Stimulated activated CD8-positive, alpha-beta memory T cell treated with anti-CD3 and anti-CD28 coated beads, Interleukin-4, amount 100 ng/mL, for 48 hours (primary cell): ENCODE results near the gene PHOSPHO1.
"Not testable (repeated sequence)": the region's sequence is repeated elsewhere in the genome, so short reads cannot be mapped to it uniquely, and the experiment has no call there.

Source experiments
- DNase-seq: peaks from one replicate; pipeline ENCODE4 v3.0.0-alpha.2; 2020

The PHOSPHO1 gene, protein sequence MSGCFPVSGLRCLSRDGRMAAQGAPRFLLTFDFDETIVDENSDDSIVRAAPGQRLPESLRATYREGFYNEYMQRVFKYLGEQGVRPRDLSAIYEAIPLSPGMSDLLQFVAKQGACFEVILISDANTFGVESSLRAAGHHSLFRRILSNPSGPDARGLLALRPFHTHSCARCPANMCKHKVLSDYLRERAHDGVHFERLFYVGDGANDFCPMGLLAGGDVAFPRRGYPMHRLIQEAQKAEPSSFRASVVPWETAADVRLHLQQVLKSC

DNA sequence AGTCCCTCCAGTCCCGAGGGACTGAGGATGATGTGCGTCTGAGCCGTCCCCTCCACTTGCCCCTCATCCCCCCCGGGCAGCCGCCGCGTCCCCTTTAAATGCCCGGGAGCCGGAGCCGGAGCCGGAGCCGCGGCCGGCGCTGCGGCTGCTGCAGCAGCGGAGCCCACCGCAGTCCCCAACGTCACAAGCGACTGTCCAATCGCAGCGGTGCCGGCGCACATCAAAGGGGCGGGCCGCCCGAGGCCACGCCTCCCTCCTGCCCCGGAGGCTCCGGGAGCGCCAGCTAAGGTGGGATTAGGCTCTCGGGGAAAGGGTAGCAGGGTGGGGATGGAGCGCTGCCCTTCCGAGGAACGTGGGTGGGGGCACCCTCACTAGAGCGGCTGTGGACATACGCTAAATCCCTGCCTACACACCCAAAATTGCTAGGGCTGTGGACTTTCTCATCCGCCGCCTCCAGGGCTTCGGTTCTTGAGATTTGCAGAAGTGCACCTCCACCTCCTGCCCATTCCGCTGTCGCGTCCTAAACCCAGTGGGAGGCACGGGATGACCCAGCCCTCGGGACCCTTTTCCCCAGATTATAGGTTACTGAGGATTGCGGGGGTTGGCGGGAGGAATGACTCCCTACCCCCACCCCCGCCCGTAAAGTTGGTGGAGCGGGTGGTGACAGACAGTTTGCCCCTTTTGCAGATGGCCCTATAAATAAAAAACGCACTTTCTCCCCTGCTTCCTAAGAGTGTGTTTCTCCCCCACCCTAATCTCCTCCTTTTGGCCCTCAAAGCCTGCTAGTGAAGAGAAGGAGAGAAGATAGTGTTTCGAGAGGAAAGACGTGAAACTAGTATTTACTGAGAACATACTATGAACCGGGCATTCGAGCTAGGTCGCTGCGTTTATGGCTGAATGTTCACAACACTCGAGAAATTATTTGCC, at the start of gene PHOSPHO1:
TSS of gene PHOSPHO1 (minus strand) at position 152 of the 927 bp plus-strand sequence. CDS start 4,096 bp downstream, outside the sequence.
- DNase-seq, result peak; percentile 91

DNA sequence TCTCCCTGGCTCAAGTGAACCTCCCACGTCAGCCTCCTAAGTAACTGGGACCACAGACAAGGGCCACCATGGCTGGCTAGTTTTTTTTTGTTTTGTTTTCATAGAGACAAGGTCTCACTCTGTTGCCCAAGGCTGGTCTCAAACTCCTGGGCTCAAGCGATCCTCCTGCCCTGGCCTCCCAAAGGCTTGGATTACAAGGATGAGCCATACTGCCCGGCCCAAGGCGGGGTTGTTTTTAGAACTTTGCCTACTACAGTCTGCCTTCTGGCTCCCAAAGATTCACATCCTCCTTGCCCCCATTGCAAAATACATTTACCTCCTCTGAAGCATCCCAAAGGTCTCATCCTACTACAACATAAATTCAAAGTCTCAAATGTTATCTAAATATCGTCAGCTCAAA, 49.5 kb upstream of the PHOSPHO1 start:
- DNase-seq, result no peak

DNA sequence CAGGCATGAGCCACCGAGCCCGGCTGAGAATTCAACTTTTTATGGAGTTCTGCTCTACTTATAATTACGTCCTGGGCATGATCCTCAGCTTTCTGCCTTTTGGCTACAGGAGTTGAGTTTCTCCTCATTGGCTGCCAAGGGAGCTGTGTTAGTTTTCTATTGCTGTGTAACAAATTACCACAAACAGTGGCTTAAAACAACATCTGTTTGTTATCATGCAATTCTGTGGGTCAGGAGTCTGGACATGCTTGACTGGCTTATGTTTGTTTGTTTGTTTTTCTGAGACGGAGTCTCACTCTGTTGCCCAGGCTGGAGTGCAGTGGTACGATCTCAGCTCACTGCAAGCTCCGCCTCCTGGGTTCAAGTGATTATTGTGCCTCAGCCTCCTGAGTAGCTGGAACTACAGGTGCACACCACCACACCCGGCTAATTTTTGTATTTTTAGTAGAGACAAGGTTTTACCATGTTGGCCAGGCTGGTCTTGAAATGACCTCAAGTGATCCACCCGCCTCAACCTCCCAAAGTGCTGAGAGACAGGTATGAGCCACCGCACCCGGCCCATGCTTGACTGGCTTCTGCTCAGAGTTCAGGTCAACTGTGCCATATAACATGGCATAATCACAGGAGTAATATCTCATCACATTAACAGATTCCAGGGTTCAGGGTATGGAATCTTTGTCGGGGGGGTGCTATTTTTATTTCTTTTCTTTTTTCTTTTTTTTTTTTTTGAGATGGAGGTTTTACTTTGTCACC, 48.9 kb upstream of the PHOSPHO1 start:
- not testable (repeated sequence) for DNase-seq

DNA sequence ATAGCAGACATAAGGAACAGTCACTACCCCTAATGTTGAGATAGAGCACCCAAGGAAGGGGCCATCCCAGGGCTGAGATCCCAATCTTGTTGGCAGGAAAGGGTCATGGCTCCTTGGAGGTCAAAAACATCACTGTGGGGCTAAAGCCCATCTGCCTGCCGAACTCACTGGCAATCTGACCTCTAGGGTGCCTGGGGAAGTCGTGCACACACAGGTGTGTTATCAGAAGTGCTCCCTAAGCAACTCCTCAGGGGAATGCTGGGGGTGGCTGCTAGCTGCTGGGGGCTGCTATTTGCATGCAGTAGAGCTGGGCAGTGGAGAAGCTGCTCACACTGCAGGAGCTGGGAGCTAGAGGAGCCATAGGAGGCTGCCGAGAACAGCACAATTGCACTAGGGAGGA, 47.5 kb upstream of the PHOSPHO1 start:
- no peak for DNase-seq

DNA sequence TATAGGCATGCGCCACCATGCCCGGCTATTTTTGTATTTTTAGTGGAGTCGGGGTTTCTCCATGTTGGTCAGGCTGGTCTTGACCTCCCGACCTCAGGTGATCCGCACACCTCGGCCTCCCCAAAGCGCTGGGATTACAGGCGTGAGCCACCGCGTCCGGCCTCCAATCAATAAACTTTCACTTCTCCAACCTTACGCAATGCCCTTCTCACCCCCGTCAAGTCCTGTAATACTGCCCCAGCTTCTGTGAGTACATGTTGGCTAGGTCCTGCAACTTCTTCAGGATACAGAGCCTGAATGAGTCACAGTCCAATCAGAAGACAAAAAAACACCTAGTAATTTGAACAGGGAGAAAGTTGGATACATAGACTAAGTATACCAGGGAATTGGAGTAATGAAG, 47.1 kb upstream of the PHOSPHO1 start:
- DNase-seq, result no peak

DNA sequence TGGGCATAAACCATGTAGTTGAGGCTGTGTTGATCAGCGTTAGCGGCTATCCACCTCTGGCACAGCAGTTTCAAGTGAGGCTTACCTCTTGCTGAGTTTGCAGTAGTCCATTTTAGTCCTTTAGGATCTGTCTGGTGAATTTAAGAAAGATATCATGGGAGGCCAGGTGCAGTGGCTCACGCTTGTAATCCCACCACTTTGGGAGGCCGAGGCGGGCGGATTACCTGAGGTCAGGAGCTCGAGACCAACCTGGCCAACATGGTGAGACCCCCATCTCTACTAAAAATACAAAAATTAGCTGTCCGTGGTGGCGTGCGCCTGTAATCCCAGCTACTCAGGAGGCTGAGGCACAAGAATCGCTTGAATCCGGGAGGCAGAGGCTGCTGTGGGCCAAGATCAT, 45.4 kb upstream of the PHOSPHO1 start:
- not testable (repeated sequence) for DNase-seq

DNA sequence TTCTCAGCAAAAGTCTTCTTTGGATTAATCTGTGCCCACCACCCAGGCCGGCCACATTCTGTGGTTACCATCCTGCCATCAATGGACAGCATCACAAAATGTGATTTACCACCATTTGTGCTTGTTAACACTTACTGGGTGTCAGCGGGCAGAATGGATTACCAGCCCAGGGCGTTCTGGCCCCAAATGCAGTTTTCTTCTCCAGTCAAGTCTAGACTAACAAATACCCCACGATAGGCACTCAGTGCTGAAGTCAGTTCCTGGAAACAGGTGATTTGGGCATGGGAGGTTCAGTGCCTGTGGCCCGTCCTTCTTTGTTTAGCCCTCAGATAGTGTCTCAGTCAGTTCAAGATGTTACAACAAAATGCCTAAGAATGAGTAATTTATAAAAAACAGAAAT, 38.8 kb upstream of the PHOSPHO1 start:
- DNase-seq, result no peak

DNA sequence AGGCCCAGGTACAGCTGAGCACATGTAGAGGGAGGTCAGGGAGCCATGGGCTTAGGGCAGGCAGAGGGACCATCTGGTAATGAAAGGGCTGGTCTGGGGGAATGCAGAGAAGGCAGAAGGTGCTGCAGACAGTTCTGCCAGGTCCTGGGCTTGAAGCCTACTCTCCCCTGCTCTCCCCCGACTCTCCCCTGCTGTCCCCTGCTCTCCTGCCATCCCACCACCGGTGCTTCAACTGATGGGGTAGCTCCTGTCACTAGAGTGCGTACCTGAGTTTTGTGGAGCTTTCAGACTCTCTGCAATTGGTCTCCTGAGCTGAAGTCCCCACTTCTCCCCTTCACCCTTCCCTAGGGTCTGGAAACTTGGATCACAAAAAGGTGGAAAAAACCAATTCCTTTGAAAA, 37.3 kb upstream of the PHOSPHO1 start:
- no peak for DNase-seq

DNA sequence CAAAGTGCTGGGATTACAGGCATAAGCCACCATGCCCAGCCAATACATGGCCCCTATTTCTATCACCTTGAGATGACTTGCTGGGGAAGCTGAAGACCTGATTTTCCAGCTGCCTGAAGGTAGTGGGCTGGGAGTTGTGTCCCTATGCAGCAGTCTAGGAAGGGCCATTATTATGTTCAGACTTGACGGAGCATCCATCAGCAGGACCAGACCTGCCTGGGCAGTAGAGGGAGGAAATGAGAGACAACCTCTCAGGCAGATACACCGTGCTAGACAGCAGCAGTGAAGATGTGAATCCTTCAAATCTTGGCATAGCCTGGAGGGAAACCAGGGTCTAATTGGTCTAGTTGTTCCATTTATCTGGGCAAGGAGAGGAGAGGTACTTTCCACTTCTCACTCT, 35.6 kb upstream of the PHOSPHO1 start:
- no peak for DNase-seq

DNA sequence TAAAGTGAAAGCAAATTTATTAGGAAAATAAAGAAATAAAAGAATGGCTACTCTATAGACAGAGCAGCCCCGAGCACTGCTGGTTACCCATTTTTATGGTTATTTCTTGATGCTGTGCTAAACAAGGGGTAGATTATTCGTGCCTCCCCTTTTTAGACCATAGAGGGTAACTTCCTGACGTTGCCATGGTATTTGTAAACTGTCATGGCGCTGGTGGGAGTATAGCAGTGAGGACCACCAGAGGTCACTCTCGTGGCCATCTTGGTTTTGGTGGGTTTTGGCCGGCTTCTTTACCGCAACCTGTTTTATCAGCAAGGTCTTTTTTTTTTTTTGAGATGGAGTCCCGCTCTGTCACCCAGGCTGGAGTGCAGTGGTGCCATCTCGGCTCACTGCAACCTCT, 31.0 kb upstream of the PHOSPHO1 start:
- DNase-seq, result not testable (repeated sequence)

DNA sequence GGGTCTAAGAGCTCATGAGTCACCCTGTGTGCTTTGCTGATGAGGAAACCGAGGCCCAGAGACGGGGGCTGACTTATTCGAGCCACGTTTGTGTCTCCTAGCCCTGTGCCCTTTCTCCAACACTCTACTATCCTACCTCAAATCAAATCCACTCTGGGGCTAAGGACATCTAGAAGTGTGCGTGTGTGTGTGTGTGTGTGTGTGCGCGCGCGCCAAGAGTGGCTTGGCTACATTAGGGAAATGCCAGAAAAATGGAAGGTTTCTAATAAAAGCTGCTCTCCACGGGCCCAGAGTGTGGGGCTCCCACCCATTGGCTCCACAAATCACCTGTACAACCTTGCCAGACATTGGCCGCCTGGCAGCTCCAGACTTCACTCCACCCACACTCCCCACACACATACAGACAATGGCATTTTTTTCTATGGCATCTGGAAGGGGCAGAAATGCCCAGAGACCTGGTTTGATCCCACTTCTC, 30.3 kb upstream of the PHOSPHO1 start:
- DNase-seq, result no peak

DNA sequence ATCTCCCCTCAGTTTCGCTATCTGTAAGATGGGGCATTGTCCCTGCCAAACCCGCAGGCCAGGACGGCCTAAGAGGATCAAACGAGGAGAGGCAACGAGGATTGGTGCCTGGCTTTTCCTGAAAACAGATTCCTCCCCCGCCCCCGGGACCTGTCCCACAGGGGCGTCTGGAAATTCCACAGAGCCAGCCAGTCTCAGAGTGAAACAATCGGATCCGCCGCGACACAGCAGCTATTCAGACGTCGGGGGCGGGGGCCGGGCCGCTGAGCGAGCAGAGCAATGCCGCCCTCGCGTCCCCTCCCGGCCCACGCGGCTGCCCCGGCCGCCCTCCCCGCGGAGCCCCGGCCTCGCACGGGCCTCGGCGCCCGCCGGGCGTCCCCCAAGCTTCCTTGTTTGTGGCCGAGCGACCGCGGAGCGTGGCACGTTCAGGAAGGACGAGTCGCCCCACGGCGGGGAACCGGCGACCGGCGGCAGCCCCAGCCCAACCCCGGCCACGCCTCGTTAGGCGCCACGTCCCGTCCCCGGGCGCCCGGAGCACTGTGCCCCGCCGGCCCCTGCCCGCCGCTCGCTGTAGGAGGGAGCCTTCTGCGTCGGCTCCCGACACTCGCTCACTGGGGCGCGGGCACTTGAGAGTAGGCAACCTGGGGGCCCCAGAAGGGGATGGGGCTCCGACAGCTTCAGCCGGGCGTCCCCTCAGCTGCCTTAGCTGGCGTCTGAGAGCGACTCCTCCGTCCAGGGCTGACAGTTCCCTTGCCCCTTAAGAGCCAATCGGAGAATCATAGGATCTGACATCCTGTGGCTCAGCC, 29.6 kb upstream of the PHOSPHO1 start:
- peak; percentile 70 for DNase-seq

DNA sequence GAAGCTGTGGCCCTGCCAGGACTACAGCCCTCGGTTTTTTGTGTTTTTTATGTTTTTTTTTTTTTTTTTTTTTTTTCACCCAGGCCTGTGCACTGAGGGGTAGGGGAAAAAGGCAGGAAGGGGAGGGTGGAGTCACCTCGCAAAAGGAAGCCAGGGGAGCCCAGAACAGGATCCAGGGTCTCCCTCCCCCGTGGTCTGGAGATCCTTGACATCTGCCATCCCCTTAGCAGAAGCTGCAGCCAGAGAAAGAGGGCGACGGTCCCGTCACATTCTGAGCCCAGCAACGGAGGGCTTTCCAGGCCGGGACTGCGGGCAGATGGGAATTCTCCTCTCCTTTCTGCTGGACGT, 29.1 kb upstream of the PHOSPHO1 start:
- no peak for DNase-seq

DNA sequence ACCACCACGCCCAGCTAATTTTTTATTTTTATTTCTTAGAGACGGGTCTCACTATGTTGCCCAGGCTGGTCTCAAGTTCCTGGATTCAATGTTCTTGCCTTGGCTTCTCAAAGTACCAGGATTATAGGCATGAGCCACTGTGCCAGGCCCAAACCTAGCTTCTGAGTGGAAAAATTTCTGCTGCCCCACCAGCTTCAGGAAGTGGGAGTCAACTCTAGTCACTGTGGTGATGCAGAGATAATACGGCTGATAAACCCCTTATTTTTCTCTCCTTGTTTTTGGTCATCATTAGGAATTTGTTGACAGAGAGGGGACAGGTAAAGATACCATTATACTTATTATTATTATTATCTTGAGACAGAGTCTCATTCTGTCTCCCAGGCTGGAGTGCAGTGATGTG, 27.8 kb upstream of the PHOSPHO1 start:
- no peak for DNase-seq

DNA sequence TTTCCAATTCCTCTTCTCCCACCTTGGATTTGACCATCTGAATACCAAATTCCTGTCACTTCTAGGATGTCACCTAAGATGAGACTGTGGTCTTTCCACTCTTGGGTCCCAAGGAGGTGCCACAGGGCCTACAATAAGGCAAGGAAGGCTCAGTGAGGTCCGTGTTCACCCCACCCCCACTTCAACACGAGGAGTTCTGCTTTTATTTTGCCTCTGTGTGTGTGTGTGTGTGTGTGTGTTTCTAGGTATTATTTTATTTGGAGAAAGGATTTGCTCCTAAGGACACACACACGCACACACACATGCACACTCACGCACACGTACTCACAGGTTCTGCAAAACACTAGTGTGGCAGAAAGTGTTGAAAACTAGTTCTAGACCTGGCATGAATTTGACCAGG, 24.5 kb upstream of the PHOSPHO1 start:
- DNase-seq, result no peak

DNA sequence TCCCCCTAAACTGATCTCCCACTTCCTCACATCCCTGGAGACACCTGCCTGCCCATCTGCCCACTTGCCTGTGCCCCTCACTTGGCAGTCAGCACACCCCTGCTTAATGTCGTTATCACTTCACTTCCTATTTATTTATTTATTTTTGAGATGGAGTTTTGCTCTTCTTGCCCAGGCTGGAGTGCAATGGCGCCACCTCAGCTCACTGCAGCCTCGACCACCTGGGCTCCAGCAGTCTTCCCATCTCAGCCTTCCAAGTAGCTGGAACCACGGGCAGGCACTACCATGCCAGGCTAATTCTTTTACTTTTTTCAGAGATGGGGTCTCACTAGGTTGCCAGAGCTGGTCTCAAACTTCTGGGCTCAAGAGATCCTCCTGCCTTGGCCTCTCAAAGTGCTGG, 23.5 kb upstream of the PHOSPHO1 start:
- DNase-seq, result no peak

DNA sequence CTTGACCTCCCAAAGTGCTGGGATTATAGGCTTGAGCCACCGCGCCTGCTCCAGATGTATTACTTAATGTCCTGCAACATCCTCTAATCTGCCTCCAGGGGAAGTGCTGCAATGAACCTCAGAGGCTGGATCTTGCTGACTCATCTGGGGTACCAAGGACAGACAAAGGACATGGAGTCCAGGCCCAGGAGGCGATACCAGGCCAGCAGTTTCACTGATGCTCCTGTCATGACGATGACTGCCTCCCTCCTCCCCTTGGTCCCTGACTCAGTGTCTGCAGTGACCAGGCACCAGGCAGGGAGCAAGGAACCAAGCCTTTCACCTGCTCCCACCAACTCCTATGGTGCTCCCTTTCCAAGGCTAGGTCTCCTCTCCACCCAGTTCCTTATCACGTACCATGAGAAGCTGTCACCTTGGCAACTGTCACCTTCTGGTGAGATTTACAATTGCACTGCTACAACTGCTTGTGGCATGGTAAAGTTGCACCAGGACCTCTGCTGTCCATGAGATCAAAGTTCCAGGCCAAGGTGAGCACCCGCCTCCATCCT, 21.6 kb upstream of the PHOSPHO1 start:
- no peak for DNase-seq

DNA sequence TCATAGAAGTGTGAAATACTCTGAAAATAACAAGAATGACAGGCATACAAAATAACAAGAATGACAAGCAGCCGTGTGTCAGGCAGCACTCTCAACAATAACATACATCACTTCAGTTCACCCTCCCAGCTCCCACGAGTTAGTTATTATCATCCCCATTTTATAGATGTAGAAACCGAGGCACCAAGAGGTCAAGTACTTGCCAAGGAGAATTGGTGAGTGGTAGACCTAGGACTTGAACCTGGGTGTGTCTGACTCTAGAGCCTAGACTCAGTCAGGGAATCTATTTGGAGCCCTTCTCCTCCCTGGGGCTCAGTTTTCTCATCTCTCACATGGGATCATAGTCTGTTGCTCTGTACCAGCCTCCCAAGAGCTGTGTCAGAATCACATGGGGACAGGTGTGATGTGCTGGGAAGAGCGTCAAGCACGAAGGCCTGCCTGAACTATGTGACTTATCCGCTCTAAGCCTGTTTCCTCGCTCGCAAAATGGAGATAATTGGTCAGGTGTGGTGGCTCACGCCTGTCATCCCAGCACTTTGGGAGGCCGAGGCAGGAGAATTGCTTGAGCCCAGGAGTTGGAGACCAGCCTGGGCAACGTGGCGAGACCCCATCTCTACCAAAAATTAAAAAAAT, 19.4 kb upstream of the PHOSPHO1 start:
- no peak for DNase-seq

DNA sequence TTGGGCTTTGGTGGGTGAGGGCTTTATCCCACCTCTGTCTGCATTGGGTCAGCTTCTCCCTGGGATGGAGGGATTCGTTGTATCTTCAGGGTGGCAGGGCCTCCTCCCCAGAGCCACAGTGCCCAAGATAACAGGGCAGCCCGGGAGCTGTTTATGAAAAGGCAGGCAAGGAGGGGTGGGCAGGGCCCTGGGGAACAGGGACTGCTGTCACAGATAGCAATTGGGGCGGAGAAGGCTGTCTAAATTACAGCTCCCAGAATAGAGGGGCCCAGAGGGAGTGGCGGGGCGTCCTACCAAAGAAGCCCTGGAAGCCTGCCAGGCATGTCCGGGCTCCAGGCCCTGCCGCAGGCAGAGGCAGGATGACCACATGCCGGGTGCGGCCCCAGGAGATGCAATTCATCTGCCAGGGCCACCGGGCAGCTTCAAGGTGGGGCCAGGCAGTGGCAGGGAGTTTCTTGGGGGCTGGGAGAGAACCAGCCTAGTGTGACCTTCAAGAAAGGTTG, 18.8 kb upstream of the PHOSPHO1 start:
- no peak for DNase-seq

DNA sequence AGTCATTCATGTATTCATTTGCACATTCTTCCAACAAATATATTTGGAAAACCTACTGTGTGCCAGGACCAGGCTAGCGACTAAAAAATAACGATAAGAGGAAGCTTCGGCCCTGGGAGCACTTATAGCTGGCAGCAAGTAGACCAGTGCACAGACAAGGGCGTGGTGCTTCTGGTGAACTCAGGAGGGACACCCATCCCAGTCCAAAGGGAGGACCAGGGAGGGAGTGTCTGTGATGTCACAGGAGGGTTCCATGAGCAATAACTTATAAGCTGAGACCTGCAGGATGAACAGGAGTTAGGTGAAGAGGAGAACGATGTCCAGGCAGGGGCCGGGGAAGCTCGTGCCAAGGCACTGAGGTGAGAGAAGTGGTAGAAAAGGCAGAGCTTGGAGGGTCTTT, 17.4 kb upstream of the PHOSPHO1 start:
- no peak for DNase-seq

DNA sequence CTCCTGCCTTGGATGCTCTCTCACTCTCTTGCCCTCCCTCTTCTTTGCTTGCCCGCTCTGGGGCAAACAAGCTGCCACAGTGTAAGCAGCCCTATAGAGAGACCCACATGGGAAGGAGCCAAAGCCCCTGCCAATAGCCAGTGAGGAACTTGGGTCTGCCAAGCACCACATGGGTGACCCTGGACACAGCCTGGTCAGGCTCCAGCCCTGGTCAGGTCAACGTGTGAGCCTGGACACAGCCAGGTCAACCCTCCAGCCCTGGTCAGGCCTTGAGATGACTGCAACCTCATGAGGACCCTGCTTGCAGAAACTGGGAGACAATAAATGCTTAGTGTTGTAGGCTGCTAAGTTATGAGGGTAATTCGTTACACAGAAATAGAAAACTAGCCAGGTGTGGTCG, 14.3 kb upstream of the PHOSPHO1 start:
- no peak for DNase-seq

DNA sequence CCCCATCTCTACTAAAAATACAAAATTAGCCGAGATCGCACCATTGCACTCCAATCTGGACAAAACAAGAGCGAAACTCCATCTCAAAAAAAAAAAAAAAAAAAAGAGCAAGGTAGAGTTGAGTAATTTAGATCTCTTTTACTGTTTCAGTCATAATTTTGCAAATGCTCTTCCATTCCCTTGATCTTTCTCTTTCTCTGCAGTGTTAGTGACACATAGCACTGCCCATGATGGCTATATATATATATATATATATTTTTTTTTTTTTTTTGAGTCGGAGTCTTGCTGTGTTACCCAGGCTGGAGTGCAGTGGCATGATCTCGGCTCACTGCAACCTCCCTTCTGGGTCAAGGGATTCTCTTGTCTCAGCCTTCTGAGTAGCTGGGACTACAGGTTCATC, 12.2 kb upstream of the PHOSPHO1 start:
- DNase-seq, result no peak
